Measurements from ENCODE around the gene ENTREP1.

ENTREP1 gene

DNA sequence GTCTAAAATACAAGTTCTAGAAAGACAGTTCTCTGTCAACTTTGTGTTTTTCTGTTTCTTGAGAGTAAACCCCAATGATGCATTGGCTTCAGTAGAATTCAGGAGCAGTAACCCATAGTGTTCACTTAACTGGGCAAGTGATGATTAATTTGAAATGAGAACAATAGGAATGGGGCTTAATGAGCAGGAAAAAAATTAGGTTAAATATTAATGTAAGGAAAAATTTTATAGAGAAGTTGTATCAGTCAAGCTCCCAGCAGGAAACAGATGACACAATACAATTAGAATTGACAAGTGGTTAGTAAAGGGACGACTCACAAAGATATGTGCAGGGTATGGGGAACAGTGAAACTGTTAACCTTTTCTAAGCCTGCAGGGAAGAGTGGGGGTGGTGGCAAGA is 38.2 kb downstream of the ENTREP1 start:
- no peak for DNase-seq (ENCODE audit: extremely low read depth in 1 of 2, low read depth in 1 of 2)

DNA sequence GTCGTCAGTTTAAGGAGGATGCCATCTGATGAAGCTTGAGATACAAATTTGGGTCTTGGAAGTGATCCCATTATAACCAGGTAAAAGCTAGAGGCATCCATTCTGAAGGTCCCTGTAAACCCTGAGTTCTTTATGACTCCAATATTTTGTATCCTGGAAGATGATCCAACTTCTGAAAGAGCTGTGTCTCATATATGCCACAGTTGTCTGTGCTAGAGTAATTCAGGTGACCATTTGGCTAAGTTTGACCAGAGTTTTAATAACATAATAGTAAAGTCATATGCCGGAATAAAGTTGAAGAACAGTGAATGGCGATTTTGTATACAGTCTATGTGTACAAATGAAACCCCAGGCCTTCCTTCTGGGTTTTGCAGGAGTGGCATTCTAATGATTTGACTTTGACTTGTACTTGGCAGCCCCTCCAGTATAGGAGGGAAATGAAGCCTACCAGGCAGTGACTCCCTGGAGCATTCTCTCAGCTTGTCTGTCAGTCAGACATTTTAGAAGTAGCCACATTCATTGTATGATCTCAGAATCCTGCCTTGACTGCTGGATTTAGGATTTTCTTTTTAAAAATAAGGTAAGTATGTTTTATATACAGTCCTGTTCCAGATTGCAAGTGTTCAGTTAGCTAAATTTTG is 39.6 kb downstream of the ENTREP1 start:
- no peak for DNase-seq (ENCODE audit: extremely low read depth in 1 of 2, low read depth in 1 of 2)

DNA sequence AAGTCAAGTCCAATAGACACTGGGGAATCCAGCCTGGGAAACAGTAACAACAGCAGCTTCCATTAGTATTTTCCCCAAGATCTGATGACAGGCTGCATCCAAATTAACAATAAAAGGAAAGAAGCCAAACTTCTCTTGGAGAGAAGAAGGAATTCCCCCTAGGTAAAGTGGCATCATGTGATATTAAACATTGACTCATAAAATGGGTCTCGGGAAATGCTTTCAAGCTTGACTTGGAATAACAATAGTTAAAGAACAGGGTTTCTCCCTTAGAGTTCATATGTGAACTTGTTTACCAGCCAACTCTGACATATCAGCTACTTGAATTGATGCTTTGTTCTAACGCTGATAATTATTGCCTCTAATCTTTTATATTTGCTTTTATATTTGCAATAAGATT is 45.4 kb downstream of the ENTREP1 start:
- no peak for DNase-seq (ENCODE audit: extremely low read depth in 1 of 2, low read depth in 1 of 2)

DNA sequence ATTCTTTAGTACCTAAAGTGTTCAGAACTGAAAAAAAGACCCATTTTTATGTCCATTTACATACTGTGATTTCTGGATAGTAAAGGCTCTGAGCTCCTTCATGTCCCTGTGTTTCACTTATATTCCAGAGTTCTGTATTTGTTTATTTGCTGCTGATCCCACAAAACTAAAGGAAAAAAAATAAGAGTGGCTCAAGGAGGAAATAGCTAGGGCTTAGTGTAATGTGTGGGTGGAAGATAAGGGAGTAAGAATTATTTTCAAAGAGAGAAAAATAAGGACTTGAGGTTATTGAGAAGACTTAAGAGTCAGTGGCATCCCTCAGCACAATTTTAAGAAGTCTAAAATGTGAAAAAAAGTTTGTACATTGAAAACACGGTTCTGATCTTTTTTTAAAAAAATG is 46.0 kb downstream of the ENTREP1 start:
- no peak for DNase-seq (ENCODE audit: extremely low read depth in 1 of 2, low read depth in 1 of 2)

DNA sequence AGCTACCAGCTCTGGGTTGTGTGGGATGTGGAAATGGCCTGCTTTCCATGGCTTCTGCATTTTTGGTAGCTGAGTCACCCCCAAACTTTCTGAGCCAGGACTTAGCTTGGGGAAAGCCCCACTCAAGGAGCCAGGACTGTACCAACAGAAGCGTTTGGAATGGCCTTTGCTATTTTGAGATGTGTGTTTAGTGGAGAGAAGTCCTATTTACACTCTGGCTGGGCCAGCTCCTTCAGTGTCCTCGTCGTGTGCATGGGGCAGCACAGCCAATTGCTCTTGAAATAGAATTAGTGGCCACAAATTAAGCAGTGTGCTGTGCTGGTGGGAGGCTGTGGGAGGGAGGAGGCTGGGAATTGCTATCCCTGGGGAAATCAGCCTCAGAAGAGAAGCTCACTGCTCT is 51.6 kb downstream of the ENTREP1 start:
- DNase-seq (ENCODE audit: extremely low read depth in 1 of 2, low read depth in 1 of 2), result no peak

DNA sequence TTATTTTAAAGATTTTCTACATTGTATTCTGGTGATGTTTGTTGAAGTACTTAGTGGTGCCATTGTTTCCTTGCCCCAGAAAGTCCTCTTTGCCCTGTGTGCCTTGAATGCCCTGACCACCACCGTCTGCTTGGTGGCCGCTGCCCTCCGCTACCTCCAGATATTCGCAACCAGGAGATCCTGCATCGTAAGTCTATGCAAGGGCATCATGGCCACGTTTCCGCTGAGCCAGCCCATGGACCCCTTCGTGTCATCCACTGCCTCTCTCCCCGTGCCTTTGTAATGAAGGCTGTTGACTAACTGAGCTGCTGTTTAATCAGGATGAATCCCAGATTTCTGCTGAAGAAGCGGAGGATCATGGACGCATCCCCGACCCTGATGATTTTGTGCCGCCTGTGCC is 52.3 kb downstream of the ENTREP1 start:
- no peak for DNase-seq (ENCODE audit: extremely low read depth in 1 of 2, low read depth in 1 of 2)

DNA sequence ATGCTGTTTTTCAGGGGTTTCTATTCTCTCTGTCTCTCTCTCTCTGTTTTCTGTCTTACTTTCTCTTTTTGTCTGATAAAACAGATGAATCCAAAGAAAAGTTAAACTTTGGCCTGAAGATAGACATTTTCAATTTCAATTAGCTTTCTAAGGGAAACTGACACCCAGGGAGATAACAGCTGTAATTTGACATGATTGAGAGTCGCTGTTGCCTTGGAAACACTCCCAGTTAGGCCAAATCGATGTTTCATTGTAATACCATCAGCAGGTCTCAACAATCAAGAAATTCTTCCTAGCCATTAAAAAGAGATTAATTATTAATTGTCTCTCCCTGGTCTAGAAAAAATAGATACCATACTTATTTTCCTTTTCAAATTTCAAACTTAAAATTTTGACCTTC is 53.0 kb downstream of the ENTREP1 start:
- no peak for DNase-seq (ENCODE audit: extremely low read depth in 1 of 2, low read depth in 1 of 2)

DNA sequence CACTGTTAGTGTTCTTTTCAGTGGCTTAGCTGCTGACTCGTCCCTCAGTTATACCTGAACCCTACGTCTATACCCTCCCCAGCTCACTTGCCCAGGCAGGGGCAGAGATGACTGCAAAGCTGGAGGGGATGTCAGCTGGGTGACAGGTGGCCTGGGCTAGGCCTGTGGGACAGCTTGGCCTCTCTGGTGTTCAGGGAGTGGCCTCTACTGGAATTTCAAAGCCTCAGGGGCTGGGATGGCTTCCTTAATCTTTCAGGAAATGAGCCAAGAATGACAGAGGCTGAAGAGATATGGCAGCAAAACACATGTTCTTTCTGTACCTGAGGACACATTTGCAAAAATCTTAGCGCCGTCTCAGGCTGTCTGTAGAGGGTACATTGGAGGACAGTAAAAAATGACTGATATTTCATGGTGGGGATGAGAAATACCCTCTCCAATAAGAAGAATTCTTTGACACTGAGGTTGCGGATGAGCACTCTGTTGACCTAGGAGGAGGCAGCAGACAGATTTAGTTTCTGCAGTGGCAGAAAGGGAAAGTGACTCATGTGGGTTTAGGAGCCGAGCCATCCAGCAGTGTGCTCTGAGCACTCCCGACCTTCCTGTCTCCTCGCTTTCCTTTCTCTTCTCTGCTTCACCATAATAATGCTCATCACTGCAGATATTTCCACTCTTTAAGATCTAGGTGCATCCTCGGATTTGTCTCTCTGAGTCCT is 54.4 kb downstream of the ENTREP1 start:
- no peak for DNase-seq (ENCODE audit: extremely low read depth in 1 of 2, low read depth in 1 of 2)

DNA sequence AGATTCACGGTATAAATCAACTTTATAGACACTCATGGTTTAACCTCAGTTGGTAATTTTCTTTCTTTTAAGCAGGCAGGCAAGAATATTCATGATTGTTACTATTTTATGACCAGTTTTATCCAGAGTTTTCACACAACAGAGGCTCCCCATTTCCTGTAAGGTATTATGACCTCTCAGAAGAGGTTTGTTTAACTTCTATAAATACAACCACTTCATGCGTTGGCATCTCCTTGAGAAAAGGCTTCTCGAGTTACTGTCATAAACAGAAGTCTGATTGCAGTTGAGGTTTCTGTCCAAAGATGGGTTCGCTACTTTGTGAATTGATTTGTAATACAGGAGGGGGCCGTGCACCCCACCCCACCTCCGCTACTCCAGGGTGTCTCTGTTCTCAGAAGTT is 55.3 kb downstream of the ENTREP1 start:
- DNase-seq (ENCODE audit: extremely low read depth in 1 of 2, low read depth in 1 of 2), result no peak

DNA sequence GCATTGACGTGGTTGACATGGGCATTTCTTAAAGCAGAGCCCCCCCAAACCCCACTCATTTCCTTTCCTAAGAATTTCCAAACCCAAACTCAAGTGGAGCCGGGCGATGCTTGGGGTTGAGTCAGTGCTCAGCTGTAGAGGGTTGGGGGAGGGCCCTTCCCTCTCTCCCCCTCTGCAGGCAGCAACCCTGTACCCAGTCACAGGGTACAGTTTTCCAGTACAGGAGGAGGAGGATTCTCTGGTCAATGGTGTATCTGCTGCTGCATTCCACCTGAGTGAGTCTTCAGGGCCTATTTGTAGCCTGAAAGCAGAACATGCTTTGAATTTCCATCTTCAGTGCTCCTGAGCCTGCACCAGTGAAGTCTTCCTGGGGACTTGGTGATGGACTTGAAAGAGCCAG is 55.8 kb downstream of the ENTREP1 start:
- DNase-seq (ENCODE audit: extremely low read depth in 1 of 2, low read depth in 1 of 2), result no peak

DNA sequence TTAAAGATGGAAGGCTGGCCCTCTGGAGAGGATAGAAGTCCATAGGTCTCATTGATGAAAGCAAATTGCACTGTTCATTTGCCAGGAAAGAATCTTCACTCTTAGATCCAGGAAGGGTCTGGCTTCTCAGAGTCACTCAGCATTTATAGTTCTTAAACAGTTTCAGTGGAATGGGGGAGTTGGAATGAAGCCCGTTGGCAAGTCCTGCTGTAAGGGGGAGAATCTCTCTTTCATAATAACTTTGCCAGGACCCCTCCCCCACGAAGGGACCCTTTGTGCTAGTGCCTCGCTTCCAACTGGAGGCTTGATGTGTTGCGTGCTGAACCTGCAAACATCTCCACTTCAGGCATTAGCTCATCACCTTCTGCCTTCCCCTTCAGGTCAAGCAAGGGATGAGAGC is 57.1 kb downstream of the ENTREP1 start:
- DNase-seq (ENCODE audit: extremely low read depth in 1 of 2, low read depth in 1 of 2), result no peak

DNA sequence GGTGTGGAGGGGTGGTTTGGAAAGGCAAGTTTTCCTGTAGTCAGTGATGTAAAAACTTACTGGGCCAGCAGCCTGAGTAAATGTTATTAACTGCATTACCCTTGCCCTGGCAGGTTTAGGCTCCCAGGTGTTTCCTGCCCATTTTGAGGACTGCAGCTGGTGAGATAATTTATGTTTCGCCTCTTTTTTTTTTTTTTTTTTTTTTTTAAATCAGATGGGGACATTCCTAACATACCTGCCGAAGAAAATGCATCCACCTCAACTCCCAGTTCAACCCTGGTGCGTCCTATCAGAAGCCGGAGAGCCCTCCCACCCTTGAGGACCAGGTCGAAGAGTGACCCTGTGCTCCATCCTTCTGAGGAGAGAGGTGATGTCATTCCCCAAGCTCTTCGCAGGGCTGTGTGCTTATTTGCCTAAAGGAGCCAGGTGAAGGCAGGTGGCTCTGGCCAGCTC is 60.6 kb downstream of the ENTREP1 start:
- DNase-seq (ENCODE audit: extremely low read depth in 1 of 2, low read depth in 1 of 2), result no peak

DNA sequence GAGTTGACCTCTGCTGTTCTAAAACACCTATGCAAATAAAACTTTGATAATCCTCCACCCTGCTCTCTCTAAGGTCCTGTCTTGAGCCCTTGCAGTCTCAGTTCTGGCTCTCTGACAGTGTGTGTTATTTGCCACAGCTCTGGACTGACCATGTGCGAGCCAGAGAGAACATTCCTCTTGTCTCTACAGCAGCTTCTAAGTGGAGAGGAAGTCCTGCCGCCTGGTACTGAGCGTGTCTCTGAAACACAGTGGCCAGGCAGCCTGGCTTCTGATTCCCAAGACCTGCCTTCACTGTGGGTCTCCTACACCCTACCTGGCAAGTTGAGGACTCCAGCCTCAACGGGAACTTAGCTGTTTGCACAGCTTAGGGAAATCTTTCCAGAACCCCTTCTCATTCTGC is 61.6 kb downstream of the ENTREP1 start:
- DNase-seq (ENCODE audit: extremely low read depth in 1 of 2, low read depth in 1 of 2), result no peak

DNA sequence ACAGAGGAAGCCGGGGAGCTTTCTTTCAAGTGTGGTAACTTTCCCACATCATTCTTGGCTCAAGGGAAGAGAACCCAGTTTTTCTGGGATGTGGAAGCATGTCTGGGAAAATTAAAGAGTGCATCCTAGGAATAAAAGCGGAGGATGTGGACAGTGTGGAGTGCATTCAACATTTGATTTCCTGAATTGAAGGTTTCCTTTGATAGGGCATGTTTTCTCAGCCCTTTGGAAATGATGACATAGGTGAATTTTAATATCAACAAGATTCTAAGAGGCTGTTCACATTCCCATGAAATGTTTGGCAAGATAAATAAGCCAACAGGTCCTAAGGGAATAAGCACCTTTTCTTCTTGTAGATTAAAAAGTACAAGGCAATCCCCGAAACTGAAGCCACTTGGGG is 63.6 kb downstream of the ENTREP1 start:
- DNase-seq (ENCODE audit: extremely low read depth in 1 of 2, low read depth in 1 of 2), result no peak

DNA sequence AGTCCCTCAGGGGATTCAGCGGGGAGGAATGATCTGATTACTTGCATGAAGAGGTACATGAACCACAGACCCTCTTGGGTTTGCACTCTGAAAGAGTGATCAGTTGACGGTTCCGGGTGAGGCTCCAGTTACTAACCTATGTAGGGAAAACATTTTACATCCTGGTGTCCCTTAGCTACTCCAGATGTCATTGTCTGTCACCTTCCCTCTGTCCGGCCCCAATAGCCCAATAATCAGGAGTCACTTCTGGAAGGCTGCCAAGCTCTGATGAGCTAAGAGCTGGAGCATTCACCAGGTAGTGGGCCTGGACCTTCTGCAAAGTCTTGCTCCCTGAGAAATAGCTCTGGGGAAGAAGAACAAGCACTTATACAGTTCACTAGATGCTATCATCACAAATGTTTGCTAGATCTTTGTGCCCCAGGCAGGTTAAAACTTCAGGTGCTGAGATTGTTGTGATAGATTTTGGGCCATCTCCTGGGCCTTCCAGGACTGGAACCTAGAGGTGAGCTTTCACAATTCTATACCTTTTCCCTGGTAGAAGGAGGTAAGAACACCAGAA is 64.5 kb downstream of the ENTREP1 start:
- no peak for DNase-seq (ENCODE audit: extremely low read depth in 1 of 2, low read depth in 1 of 2)

DNA sequence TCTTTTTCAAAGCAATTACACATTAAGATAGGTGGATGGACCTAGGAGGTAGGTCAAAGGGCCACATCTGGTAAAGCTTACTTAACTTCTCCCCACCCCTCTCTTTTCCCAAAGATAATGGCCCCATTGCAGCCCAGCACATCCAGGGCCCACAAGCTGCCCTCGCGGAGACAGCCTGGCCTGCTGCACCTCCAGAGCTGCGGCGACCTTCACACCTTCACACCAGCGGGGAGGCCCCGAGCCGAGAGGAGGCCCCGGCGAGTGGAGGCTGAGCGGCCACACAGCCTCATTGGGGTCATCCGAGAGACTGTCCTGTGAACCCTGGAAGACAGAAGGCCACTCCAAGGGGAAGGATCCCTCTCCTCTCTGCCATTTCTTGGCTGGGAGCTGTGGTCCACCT is 66.5 kb downstream of the ENTREP1 start:
- no peak for DNase-seq (ENCODE audit: extremely low read depth in 1 of 2, low read depth in 1 of 2)

DNA sequence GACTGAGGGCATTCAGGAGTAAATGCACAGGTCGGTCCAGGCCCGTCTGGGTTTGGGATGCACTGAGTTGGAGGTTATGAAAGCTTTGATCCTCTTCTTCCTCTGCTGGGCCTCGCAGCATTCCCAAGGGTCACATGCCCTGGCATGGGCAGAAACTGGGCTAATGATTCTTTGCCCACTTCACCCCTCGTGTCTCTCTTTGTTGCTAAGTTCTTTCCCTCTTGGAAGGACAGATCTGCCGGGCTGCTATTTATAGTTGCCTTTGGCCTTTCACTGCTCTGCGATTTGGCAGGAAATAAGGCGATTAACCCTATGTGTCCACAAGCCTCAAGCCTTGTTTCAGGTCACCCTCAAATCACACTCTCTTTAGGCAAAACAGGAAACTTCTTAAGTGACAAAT is 66.9 kb downstream of the ENTREP1 start:
- DNase-seq (ENCODE audit: extremely low read depth in 1 of 2, low read depth in 1 of 2), result no peak

DNA sequence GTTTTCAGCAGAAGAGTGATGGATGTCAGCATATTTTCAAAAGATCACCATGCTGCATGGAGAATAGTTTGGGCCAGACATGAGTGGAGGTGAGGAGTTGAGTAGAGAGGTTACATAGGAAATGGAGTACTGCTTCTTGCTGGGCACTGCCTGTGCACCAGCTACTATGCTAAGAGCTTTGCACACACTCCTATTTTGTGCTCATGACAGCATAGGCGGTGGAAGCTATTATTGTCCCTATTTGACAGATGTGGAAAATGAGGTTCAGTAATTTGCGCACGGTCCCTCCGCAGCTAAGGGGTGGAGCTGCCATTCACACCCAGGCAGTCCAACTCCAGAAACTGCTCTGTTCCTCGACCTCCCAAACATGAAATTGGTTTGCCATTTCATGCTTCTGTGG is 67.8 kb downstream of the ENTREP1 start:
- no peak for DNase-seq (ENCODE audit: extremely low read depth in 1 of 2, low read depth in 1 of 2)

DNA sequence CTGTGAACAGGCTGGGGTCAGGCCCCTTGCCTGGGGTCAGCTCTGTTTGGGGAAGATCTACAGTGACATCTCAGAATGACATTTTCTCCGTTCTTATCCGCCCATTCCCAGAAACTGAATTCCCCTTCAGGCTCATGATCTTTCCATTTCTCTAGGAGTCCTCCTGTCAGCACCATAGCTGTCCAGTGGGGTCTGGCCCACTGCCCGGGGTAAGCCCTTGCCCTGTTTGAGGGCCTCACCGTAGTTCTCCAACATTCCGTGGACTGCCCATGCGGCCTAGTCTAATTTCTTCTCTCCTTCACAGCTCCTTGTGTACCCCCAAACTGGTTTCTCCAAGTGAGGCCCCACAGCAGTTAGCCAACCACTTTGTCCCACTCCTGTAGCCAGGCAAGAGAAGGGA is 68.4 kb downstream of the ENTREP1 start:
- no peak for DNase-seq (ENCODE audit: extremely low read depth in 1 of 2, low read depth in 1 of 2)

DNA sequence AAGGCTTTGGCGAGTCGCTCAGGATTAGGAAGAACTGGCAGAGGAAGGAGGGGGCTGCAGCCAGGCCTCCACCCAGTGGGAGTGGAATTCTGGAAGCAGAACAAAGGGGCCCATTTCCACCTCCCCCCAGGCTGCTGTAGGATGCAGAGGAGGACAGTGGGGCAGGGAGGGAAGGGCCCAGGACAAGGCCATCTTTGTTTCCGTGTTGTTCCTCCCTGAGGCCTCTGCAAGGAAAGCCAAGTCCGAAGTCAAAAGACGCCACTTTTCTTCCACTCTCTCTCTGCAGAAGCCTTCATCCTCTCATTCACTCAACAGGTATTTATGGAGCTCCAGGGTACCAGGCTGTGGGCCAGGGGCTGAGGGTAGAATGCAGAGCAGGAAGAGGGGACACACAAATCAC is 70.7 kb downstream of the ENTREP1 start:
- DNase-seq (ENCODE audit: extremely low read depth in 1 of 2, low read depth in 1 of 2), result no peak

DNA sequence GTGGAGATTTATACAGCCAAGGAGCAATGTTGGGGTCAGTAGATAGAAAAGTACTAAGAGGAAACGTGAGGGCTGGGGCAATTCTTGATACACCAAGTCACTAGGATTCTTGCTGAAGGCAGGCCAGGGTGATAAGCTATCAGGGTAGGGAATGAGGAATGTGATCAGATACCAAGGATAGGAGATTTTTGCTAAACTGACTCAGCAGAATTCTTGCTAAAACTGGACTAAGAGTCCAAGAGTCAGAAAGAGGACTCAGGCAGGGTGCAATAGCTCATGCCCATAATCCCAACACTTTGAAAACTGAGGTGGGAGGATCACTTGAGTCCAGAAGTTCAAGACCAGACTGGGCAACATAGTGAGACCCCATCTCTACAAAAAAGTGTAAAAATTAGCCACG is 71.7 kb downstream of the ENTREP1 start:
- no peak for DNase-seq (ENCODE audit: extremely low read depth in 1 of 2, low read depth in 1 of 2)

DNA sequence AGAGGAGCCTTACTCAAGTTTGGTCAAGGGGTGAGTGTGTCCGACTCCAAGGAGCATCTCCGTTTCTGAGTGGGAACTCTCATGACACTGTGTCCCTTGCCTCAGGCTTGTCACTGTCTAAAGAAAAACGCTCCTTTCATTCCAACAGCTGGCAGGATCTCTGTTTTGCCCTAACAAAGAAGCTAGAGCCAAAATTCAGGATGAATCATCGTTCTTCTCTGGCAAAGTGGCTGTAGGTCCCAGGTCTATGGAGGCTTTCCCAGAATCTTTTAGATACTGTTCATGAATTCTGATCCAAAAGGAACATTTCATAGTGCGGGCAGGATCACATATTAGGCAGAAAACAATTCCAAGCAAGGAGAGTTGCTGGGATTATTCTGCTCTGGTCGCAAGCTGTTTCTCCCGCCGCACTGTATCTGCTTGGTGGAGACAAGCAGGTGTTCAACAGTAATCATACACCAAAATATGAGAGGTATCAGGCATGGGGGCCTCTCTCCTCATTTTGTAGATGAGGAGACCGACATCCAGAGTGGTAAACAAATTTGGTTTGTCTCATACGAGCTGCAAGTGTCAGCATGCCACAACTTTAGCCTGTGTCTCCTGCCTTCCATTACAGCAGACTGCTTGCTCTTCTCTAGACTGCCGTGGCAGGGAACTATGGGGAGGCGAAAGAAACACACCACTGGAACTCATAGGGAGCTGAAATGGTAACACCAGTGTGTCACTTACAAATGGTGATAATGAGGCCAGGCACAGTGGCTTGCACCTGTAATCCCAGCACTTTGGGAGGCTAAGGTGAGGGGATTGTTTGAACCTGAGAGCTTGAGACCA is 72.6 kb downstream of the ENTREP1 start:
- DNase-seq (ENCODE audit: extremely low read depth in 1 of 2, low read depth in 1 of 2), result no peak
